Body of pancreas (tissue), 4 donors: ENCODE measurements around the gene ECT2L. TPM values are rescaled to one million over a fixed set of nuclear protein-coding genes. Genes with fewer than 3 reads are reported as not detected.
A peak's percentile ranks its signal among the peaks of the same experiment; 100 is the strongest.

ENCODE experiments used
- ATAC-seq: fragments of 150-250 bp; one replicate; pipeline ENCODE4 v1.9.1; 2016
- DNase-seq, 4 donors: peaks; one replicate each; pipeline ENCODE4 v3.0.0-alpha.2; 2019
- H3K27ac ChIP-seq, 4 donors: fragments of 200-600 bp; sonication (generic); 1 replicate in 3 of 4; 2 replicates in 1 of 4; pipeline versions ENCODE4 v1.5.1 to v1.6.1; 2016 to 2019; ENCODE audit warnings: mild to moderate bottlenecking in 1 of 4, mixed read lengths in 1 of 4, moderate library complexity in 1 of 4
- H3K27me3 ChIP-seq, 2 donors: fragments of 200-600 bp; sonication (generic); one replicate each; pipeline ENCODE4 v1.6.0; 2016; ENCODE audit warnings: mild to moderate bottlenecking in 1 of 2
- H3K36me3 ChIP-seq, 2 donors: fragments of 200-600 bp; sonication (generic); replicated peaks in 1 of 2; 2 replicates each; pipeline ENCODE4 v1.5.1; 2016; ENCODE audit warnings: low read depth in 2 of 2; ENCODE audit not compliant: insufficient read depth in 1 of 2
- H3K4me1 ChIP-seq: fragments of 200-600 bp; sonication (generic); one replicate; pipeline ENCODE4 v1.6.0; 2016
- H3K4me3 ChIP-seq, 2 donors: fragments of 200-600 bp; sonication (generic); 1 replicate in 1 of 2; 2 replicates in 1 of 2; pipeline ENCODE4 v1.5.1; 2016 to 2019
- H3K9me3 ChIP-seq, 3 donors: fragments of 200-600 bp; sonication (generic); 1 replicate in 2 of 3; 2 replicates in 1 of 3; pipeline ENCODE4 v1.5.1; 2016
- CTCF ChIP-seq, 7 experiments: fragments of 450-650 bp in 4 of 7; fragments of 200-600 bp in 3 of 7; sonication (generic) in 3 of 7; IDR thresholded peaks; one replicate each; pipeline ENCODE4 v1.5.1; 2016 to 2019; ENCODE audit warnings: antibody characterized with exemption in 7 of 7
- POLR2A ChIP-seq, 3 donors: fragments of 450-650 bp; IDR thresholded peaks; one replicate each; pipeline ENCODE4 v1.6.1; 2016; ENCODE audit warnings: antibody characterized with exemption in 3 of 3, mild to moderate bottlenecking in 2 of 3
- WGBS, 2 donors: methylation state at CpG; one replicate each; pipeline ENCODE4 v1.1.5; 2017; 5-methylcytosine and 5-hydroxymethylcytosine counted together
- intact Hi-C: fragments of 100-400 bp; cut with DNase I; formaldehyde crosslinking; loops from one replicate; pipeline ENCODE4 v1.15.1; 2023
- total RNA-seq, 2 donors: library from RNA; depleted of rRNA; stranded (reverse); fragments of >200 nt; gene quantifications; one replicate each; pipeline ENCODE4 v1.1.0, GENCODE V29; 2016

The ECT2L gene
- total RNA-seq, 2 donors from 2014 or later: not detected

DNA sequence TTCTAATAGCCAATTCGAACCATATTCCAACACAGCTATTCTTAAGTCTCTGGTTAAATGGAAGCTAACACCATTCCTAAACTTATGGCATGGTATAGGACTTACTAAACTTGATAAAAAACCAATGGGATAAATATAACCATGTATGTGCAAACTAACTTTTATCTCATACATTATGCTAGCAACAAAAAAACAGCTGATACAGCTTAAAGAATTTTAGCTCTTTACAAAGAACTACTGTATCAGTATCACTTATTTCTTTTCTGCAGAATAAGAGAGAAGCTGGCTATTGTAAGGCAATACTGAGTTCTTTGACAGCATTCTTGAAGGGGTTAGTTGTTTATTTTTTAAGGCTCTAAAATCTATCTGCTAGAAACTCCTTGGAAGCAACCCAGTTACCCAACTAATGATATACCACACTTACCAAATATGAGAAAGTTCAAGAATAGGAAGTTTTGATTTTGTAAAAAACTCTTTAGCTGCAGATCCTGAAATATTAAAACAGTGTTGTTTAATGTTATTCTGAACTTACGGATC lies 147.3 kb downstream of the ECT2L start:
- intact Hi-C loops: no loop called here
- Histone ChIP-seq H3K36me3 (peaks cover 0 to 13% of the 10 kb centered on the region in 2 donors), H3K27ac (no peak overlapping the region), H3K9me3 (no peaks in the 10 kb centered on the region), H3K27me3 (no peaks in the 10 kb centered on the region), H3K4me1 (no peaks in the 10 kb centered on the region), H3K4me3 (no peak overlapping the region)
- DNase-seq (no peak), ATAC-seq (no peak)
- no peak for TF ChIP-seq POLR2A (IDR thresholded peaks at IDR 0.05)
- no peak for TF ChIP-seq CTCF (IDR thresholded peaks at IDR 0.05)
- 95 to 97% methylated on average over 2 of the region's 2 CpGs for WGBS, 2 donors

GRCh38 chr6:138944412-138944811 lies 148.5 kb downstream of the ECT2L start:
- DNase-seq (no peak), ATAC-seq (no peak)
- peaks cover 0 to 13% of the 10 kb centered on the region in 2 donors for H3K36me3 ChIP-seq
- H3K27me3 ChIP-seq: no peaks in the 10 kb centered on the region
- 77 to 79% methylated on average over 1 of the region's 1 CpG for WGBS, 2 donors
- intact Hi-C loops: no loop called here
- H3K27ac ChIP-seq: no peak overlapping the region
- TF ChIP-seq POLR2A (IDR thresholded peaks at IDR 0.05) (no peak), CTCF (IDR thresholded peaks at IDR 0.05) (no peak)
- no peaks in the 10 kb centered on the region for H3K9me3 ChIP-seq
- peaks cover 6% of the 10 kb centered on the region for H3K4me1 ChIP-seq
- no peak overlapping the region for H3K4me3 ChIP-seq

DNA sequence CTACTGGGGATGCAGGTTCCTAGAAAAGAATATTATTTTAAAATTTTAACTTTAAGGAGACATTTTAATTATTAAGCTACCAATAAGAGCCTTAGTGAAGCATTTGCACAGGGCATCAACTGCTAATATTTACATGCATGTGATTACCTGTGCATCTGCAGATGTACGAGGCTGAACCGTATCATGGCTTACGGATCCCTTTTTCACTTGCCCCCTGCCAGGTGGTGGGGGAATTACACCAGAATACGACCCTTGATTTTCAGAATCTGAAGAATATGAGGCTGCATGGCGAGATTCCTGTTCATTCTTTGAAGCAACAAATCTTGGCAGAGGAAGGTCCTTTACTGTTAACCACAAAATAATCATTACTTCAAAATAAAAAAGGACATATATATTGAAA lies 149.5 kb downstream of the ECT2L start:
- ATAC-seq (no peak), DNase-seq (no peak)
- no peak overlapping the region for H3K27ac ChIP-seq
- intact Hi-C loops: no loop called here
- no peak for TF ChIP-seq POLR2A (IDR thresholded peaks at IDR 0.05)
- 92 to 94% methylated on average over 5 of the region's 5 CpGs for WGBS, 2 donors
- no peaks in the 10 kb centered on the region for H3K9me3 ChIP-seq
- H3K4me3 ChIP-seq: no peak overlapping the region
- peaks cover 0 to 13% of the 10 kb centered on the region in 2 donors for H3K36me3 ChIP-seq
- H3K4me1 ChIP-seq: peaks cover 12% of the 10 kb centered on the region
- no peaks in the 10 kb centered on the region for H3K27me3 ChIP-seq

- intact Hi-C loops: no loop called here
- no peaks in the 10 kb centered on the region for H3K27me3 ChIP-seq
- H3K36me3 ChIP-seq: peaks cover 0 to 6% of the 10 kb centered on the region in 2 donors
- no peak for DNase-seq
- no peaks in the 10 kb centered on the region for H3K9me3 ChIP-seq
- no peak for ATAC-seq
- H3K4me1 ChIP-seq: peaks cover 13% of the 10 kb centered on the region
- H3K27ac ChIP-seq: no peak overlapping the region
- WGBS, 2 donors: 70 to 75% methylated on average over 2 of the region's 2 CpGs
- no peak overlapping the region for H3K4me3 ChIP-seq
- TF ChIP-seq CTCF (IDR thresholded peaks at IDR 0.05) (no peak), POLR2A (IDR thresholded peaks at IDR 0.05) (no peak)
Observed at GRCh38 chr6:138948004-138948403, 152.1 kb downstream of the ECT2L start.

GRCh38 chr6:138948546-138949179 lies 152.8 kb downstream of the ECT2L start:
- intact Hi-C loops: no loop called here

More at GRCh38 chr6:138948546-138949179, 152.8 kb downstream of the ECT2L start:
- DNase-seq (no peak), ATAC-seq (no peak)
- peaks cover 13% of the 10 kb centered on the region for H3K4me1 ChIP-seq
- no peaks in the 10 kb centered on the region for H3K9me3 ChIP-seq
- TF ChIP-seq CTCF (IDR thresholded peaks at IDR 0.05): peak in 2 of 7 experiments; percentile 10 to 12
- no peak for TF ChIP-seq POLR2A (IDR thresholded peaks at IDR 0.05)
- H3K27me3 ChIP-seq: no peaks in the 10 kb centered on the region
- H3K27ac ChIP-seq: no peak overlapping the region
- WGBS, 2 donors: 32 to 48% methylated on average over 1 of the region's 1 CpG
- peaks cover 0 to 2% of the 10 kb centered on the region in 2 donors for H3K36me3 ChIP-seq
- H3K4me3 ChIP-seq: no peak overlapping the region
